ENCODE results near the gene NFATC2.

The NFATC2 gene

DNA sequence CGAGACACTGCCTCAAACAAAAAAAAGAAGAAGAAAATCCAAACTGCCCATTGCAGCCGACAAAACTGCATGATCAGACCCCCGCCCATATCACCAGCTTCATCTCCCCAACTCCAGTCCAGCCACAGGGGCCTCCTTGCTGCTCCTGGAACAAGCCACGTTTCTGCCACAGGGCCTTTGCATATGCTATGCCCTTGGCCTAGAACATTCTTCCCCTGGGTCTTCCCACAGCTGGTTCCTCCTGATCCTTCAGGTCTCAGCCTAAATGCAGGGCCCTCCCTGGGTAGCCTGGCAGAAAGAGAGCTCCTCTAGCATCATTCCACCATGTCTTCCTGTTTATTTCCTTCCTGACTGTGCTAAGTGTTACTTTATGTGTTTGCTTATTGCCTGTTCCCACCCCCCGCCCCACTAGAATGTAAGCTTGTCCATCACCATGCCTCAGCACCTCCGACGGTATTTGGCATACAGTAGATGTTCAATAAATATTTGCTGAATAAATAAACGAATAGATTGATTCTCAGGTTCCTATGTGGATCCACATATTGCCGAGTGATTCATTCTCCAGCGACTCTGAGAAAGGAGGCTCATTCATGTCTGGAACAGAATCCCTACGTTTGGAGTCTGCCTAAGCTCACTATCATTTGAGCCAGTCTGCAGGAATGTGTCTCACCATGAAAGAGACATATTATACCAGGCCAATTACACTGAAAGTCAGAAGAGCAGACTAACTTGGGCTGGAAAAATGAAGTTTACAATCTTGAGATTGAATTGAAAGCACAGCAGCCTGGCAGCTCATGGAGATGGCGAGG is 56.1 kb downstream of the NFATC2 start:
- no peaks in the 10 kb centered on the region for H3K27me3 ChIP-seq (ENCODE audit: insufficient read depth, poor library complexity, severe bottlenecking)
- no peak overlapping the region for H3K4me3 ChIP-seq (replicated peaks; ENCODE audit: insufficient read depth, low read length)
- TF ChIP-seq, protein P1, sequence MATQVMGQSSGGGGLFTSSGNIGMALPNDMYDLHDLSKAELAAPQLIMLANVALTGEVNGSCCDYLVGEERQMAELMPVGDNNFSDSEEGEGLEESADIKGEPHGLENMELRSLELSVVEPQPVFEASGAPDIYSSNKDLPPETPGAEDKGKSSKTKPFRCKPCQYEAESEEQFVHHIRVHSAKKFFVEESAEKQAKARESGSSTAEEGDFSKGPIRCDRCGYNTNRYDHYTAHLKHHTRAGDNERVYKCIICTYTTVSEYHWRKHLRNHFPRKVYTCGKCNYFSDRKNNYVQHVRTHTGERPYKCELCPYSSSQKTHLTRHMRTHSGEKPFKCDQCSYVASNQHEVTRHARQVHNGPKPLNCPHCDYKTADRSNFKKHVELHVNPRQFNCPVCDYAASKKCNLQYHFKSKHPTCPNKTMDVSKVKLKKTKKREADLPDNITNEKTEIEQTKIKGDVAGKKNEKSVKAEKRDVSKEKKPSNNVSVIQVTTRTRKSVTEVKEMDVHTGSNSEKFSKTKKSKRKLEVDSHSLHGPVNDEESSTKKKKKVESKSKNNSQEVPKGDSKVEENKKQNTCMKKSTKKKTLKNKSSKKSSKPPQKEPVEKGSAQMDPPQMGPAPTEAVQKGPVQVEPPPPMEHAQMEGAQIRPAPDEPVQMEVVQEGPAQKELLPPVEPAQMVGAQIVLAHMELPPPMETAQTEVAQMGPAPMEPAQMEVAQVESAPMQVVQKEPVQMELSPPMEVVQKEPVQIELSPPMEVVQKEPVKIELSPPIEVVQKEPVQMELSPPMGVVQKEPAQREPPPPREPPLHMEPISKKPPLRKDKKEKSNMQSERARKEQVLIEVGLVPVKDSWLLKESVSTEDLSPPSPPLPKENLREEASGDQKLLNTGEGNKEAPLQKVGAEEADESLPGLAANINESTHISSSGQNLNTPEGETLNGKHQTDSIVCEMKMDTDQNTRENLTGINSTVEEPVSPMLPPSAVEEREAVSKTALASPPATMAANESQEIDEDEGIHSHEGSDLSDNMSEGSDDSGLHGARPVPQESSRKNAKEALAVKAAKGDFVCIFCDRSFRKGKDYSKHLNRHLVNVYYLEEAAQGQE (IDR thresholded peaks at IDR 0.05; ENCODE audit: insufficient replicate concordance, low read depth), result no peak
- TF ChIP-seq CTCF (IDR thresholded peaks at IDR 0.05; ENCODE audit: insufficient read depth, low read length) (no peak), POLR2AphosphoS5 (IDR thresholded peaks at IDR 0.05; ENCODE audit: low read depth) (no peak), SPI1 (IDR thresholded peaks at IDR 0.05; ENCODE audit: borderline replicate concordance, low read depth) (no peak), GABPA (IDR thresholded peaks at IDR 0.05; ENCODE audit: low read depth) (no peak)
- H3K27ac ChIP-seq (replicated peaks), result no peak overlapping the region
- no peak for DNase-seq (ENCODE audit: low read depth in 1 of 2, low spot score in 1 of 2)

GRCh38 chr20:51484831-51485230 is 57.7 kb downstream of the NFATC2 start:
- no peak for DNase-seq (ENCODE audit: low read depth in 1 of 2, low spot score in 1 of 2)
- no peak overlapping the region for H3K4me3 ChIP-seq (replicated peaks; ENCODE audit: insufficient read depth, low read length)
- H3K27me3 ChIP-seq (ENCODE audit: insufficient read depth, poor library complexity, severe bottlenecking), result no peaks in the 10 kb centered on the region
- H3K27ac ChIP-seq (replicated peaks), result no peak overlapping the region
- TF ChIP-seq POLR2AphosphoS5 (IDR thresholded peaks at IDR 0.05; ENCODE audit: low read depth), result no peak
- TF ChIP-seq, protein P1 (IDR thresholded peaks at IDR 0.05; ENCODE audit: insufficient replicate concordance, low read depth), result no peak
- no peak for TF ChIP-seq GABPA (IDR thresholded peaks at IDR 0.05; ENCODE audit: low read depth)
- no peak for TF ChIP-seq SPI1 (IDR thresholded peaks at IDR 0.05; ENCODE audit: borderline replicate concordance, low read depth)
- no peak for TF ChIP-seq CTCF (IDR thresholded peaks at IDR 0.05; ENCODE audit: insufficient read depth, low read length)

DNA sequence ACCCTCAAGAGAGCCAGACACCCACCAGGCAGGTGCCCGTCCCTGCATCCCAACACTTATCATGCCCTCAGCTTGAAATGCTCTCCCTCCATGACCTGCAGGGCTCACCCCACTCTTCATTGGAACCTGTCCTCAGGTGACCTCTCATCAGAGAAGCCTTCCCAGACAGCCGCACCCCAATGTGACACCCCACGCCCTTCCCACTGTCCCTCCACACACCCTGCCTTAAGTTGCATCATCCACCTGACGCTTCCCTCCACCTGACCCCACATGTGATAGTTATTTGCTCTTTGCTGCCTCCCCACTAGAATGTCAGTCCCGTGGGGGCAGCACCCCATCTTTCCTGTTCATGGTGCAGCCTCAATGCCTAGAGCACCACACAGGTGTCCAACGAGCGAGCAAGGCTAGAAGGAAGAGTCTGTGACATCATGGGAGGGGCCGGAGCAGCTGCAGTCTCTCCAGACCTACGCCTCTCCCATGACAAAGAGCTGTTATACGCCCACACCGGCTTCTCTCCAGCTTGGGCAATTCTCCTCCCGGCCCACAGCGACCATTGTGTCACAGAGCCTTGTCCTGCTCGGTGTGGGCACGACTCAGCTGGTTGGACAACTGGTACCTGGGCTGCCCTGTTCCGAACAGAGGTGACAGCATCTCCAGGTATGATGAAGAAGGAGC is 58.2 kb downstream of the NFATC2 start:
- TF ChIP-seq POLR2AphosphoS5 (IDR thresholded peaks at IDR 0.05; ENCODE audit: low read depth) (no peak), GABPA (IDR thresholded peaks at IDR 0.05; ENCODE audit: low read depth) (no peak), SPI1 (IDR thresholded peaks at IDR 0.05; ENCODE audit: borderline replicate concordance, low read depth) (no peak), CTCF (IDR thresholded peaks at IDR 0.05; ENCODE audit: insufficient read depth, low read length) (no peak)
- TF ChIP-seq, protein P1 (IDR thresholded peaks at IDR 0.05; ENCODE audit: insufficient replicate concordance, low read depth), result no peak
- no peak for DNase-seq (ENCODE audit: low read depth in 1 of 2, low spot score in 1 of 2)
- no peak overlapping the region for H3K4me3 ChIP-seq (replicated peaks; ENCODE audit: insufficient read depth, low read length)
- no peaks in the 10 kb centered on the region for H3K27me3 ChIP-seq (ENCODE audit: insufficient read depth, poor library complexity, severe bottlenecking)
- H3K27ac ChIP-seq (replicated peaks), result no peak overlapping the region

Data from HL-60 (cell line).